ENCODE measurements around the gene HEBP1. TPM values are rescaled to one million over a fixed set of nuclear protein-coding genes. Genes with fewer than 3 reads are reported as not detected.
A peak's percentile ranks its signal among the peaks of the same experiment; 100 is the strongest.

The HEBP1 gene
- total RNA-seq, 1 experiment from 2014 or later, result 6.4 TPM

GRCh38 chr12:12974211-12974610, 25.9 kb downstream of the HEBP1 start:
- in situ Hi-C loops (cut with HindIII; ENCODE audit: low pct_unique_long_range_greater_than_20kb, low sequenced_read_pairs), result no loop called here

DNA sequence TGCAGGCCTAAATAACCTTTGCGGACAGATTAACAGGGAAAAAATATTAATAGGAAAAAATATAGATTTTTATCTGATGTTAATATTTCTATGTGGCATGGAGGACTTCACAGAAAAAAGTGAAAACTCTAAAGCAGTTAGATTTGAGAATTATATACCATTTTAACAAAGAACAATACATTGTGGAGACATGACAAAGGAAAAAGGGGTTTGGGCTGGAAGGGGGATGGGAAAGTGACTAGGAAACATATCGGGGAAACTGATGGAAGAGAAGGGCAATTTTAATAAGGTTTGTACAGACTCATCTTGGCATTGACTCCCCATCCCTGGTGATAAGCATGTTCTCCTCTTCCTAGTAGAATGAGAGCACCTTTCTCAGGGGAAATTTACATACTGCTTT, 27.0 kb downstream of the HEBP1 start:
- DNase-seq (ENCODE audit: low read depth), result no peak
- in situ Hi-C loops (cut with HindIII; ENCODE audit: low pct_unique_long_range_greater_than_20kb, low sequenced_read_pairs), result no loop called here

More at GRCh38 chr12:12974211-12974610, 25.9 kb downstream of the HEBP1 start:
- DNase-seq (ENCODE audit: low read depth), result no peak

GRCh38 chr12:12965836-12966235, 34.2 kb downstream of the HEBP1 start:
- in situ Hi-C loops (cut with HindIII; ENCODE audit: low pct_unique_long_range_greater_than_20kb, low sequenced_read_pairs), result no loop called here
- no peak for DNase-seq (ENCODE audit: low read depth)

DNA sequence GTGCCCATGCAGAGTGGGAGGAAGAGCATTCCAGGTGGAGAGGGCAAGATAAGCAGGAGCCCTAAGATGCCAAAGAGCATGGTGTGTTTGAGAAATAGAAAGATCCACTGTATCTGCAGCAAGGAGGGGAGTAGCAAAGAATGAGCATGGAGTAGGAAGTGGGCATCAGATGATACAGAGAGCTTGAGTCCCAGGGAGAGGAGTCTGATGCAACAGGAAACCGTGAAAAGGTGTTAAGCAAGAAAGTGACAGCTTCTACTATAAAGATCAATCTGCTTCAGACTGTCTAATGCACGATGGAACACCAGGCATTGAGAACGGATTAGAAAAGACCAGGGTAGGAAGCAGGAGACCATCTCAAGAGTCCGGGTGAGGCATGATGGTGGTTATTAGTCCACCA, 35.8 kb downstream of the HEBP1 start:
- in situ Hi-C loops (cut with HindIII; ENCODE audit: low pct_unique_long_range_greater_than_20kb, low sequenced_read_pairs), result no loop called here
- no peak for DNase-seq (ENCODE audit: low read depth)

DNA sequence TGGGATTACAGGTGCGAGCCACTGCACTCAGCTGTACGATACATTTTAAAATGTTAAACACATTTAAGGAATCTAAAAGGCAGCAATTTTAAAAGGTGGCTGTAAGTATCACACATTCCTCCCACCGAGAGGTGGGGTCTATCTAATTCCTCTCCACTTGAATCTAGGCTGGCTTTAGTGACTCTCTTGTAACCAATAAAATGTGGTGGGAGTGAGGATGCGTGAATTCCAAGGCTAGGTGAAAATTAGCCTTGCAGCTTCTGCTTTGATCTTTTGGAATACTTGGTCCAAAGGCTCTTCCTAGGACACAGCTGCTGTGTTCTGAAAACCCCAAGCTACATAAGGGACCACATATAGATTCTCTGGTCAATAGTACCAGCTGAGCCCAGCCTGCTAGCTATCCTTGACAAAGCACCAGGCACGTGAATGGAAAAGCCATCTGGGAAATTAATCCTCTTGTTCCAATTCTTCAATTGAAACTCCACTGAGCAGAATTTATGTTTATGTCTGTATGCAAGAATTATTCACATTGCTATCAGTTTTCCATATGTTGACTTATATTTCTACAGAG, 39.3 kb downstream of the HEBP1 start:
- no peak for DNase-seq (ENCODE audit: low read depth)
- in situ Hi-C loops (cut with HindIII; ENCODE audit: low pct_unique_long_range_greater_than_20kb, low sequenced_read_pairs), result no loop called here

- no peak for DNase-seq (ENCODE audit: low read depth)
- in situ Hi-C loops (cut with HindIII; ENCODE audit: low pct_unique_long_range_greater_than_20kb, low sequenced_read_pairs), result no loop called here
Measured at GRCh38 chr12:12958886-12959285, 41.2 kb downstream of the HEBP1 start.

- in situ Hi-C loops (cut with HindIII; ENCODE audit: low pct_unique_long_range_greater_than_20kb, low sequenced_read_pairs), result no loop called here
Measured at GRCh38 chr12:12954878-12955625, 45.0 kb downstream of the HEBP1 start.

GRCh38 chr12:12954356-12954755, 45.7 kb downstream of the HEBP1 start:
- in situ Hi-C loops (cut with HindIII; ENCODE audit: low pct_unique_long_range_greater_than_20kb, low sequenced_read_pairs), result no loop called here
- no peak for DNase-seq (ENCODE audit: low read depth)

More at GRCh38 chr12:12954878-12955625, 45.0 kb downstream of the HEBP1 start:
- DNase-seq (ENCODE audit: low read depth), result peak; percentile 43

GRCh38 chr12:12952036-12952435, 48.0 kb downstream of the HEBP1 start, which contains the start of gene GPRC5D:
Gene GPRC5D (minus strand): TSS chr12:12952170. CDS start chr12:12950384, 1,786 bp downstream.
- in situ Hi-C loops (cut with HindIII; ENCODE audit: low pct_unique_long_range_greater_than_20kb, low sequenced_read_pairs), result no loop called here
- DNase-seq (ENCODE audit: low read depth), result no peak

- DNase-seq (ENCODE audit: low read depth), result no peak
- in situ Hi-C loops (cut with HindIII; ENCODE audit: low pct_unique_long_range_greater_than_20kb, low sequenced_read_pairs), result no loop called here
Measured at GRCh38 chr12:12951504-12951903, 48.6 kb downstream of the HEBP1 start.

GRCh38 chr12:12947902-12948301, 52.2 kb downstream of the HEBP1 start:
- in situ Hi-C loops (cut with HindIII; ENCODE audit: low pct_unique_long_range_greater_than_20kb, low sequenced_read_pairs), result no loop called here
- no peak for DNase-seq (ENCODE audit: low read depth)

- no peak for DNase-seq (ENCODE audit: low read depth)
- in situ Hi-C loops (cut with HindIII; ENCODE audit: low pct_unique_long_range_greater_than_20kb, low sequenced_read_pairs), result no loop called here
Measured at GRCh38 chr12:12946686-12947355, 53.2 kb downstream of the HEBP1 start.

- no peak for DNase-seq (ENCODE audit: low read depth)
- in situ Hi-C loops (cut with HindIII; ENCODE audit: low pct_unique_long_range_greater_than_20kb, low sequenced_read_pairs), result no loop called here
Measured at GRCh38 chr12:12945591-12945990, 54.5 kb downstream of the HEBP1 start.

GRCh38 chr12:12943586-12944260, 56.3 kb downstream of the HEBP1 start:
- in situ Hi-C loops (cut with HindIII; ENCODE audit: low pct_unique_long_range_greater_than_20kb, low sequenced_read_pairs), result no loop called here
- DNase-seq (ENCODE audit: low read depth), result no peak

- DNase-seq (ENCODE audit: low read depth), result no peak
- in situ Hi-C loops (cut with HindIII; ENCODE audit: low pct_unique_long_range_greater_than_20kb, low sequenced_read_pairs), result no loop called here
Measured at GRCh38 chr12:12941450-12942350, 58.4 kb downstream of the HEBP1 start.

DNA sequence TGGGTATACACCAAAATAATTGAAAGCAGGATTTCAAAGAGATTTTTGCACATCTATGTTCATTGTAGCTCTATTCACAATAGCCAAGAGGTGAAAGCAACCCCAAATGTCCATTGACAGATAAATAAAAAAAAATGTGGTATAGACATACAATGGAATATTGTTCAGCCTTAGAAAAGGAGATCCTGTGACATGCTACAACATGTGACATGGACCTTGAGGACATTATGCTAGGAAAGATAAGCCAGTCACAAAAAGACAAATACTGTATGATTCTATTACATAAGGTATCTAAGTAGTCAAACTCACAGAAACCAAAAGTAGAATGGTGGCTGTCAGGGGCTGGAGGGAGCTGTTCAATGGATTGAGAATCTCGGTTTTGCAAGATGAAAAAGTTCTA, 60.2 kb downstream of the HEBP1 start:
- DNase-seq (ENCODE audit: low read depth), result no peak
- in situ Hi-C loops (cut with HindIII; ENCODE audit: low pct_unique_long_range_greater_than_20kb, low sequenced_read_pairs), result no loop called here

DNA sequence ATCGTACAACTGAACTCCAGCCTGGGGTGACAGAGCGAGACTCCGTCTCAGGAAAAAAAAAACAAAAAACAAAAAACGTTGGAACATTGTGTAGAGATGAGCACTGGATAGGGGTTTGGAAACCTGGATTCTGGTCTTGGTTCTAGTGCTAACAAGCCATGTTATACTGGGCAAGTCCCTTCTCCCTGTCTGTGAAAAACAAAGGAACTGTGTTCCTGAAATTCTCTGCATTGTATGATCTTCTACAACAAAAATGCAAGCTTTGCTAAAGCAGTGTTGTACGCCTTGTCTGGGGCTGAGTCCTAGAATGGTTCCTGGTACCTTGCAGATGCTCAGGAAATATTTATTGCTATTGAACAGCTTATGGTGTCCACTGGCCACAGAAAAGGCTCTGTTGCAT, 61.5 kb downstream of the HEBP1 start:
- in situ Hi-C loops (cut with HindIII; ENCODE audit: low pct_unique_long_range_greater_than_20kb, low sequenced_read_pairs), result no loop called here

DNA sequence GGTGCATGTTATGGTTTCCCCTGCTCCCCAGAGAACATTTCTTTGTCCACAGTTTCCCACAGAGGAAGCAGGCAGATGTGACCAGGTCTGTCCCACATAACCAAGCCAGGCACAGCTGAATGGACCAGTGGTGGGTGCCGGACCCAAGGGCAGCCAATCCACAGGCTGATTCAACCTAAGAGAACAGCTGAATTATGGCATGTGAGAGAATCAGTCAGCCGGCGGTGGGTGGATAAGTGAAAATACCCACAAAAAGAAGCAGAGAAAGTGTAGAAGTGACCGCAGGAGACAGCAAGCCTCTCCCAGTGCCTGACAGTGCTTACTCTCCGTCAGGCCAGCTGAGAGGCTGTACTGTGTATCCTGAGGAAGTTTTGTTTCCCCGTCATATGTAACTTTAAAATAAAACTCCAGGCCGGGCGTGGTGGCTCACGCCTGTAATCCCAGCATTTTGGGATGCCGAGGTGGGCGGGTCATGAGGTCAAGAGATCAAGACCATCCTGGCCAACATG, 63.0 kb downstream of the HEBP1 start:
- in situ Hi-C loops (cut with HindIII; ENCODE audit: low pct_unique_long_range_greater_than_20kb, low sequenced_read_pairs), result no loop called here
- no peak for DNase-seq (ENCODE audit: low read depth)

More for the DNA sequence above, 61.5 kb downstream of the HEBP1 start:
- no peak for DNase-seq (ENCODE audit: low read depth)

Data from Caki2 (cell line).